Loucy (cell line): ENCODE results near the gene ISM1.

Experiments used
- H2AFZ ChIP-seq: fragments of 200-600 bp; sonication (generic); 2 replicates; pipeline ENCODE4 v1.6.0; 2016; ENCODE audit warnings: antibody characterized with exemption, mild to moderate bottlenecking, low read length, moderate library complexity
- H3F3A ChIP-seq: fragments of 200-600 bp; 2 replicates; pipeline ENCODE4 v1.6.0; 2016; ENCODE audit warnings: antibody characterized with exemption, low read depth, mild to moderate bottlenecking
- H3K27me3 ChIP-seq: fragments of 200-600 bp; sonication (generic); 2 replicates; pipeline ENCODE4 v1.6.1; 2014; ENCODE audit warnings: low read length, mild to moderate bottlenecking; ENCODE audit not compliant: insufficient read depth, poor library complexity, severe bottlenecking
- H3K36me3 ChIP-seq: fragments of 200-600 bp; sonication (generic); 2 replicates; pipeline ENCODE4 v1.6.1; 2016; ENCODE audit warnings: low read length; ENCODE audit not compliant: insufficient read depth
- H3K4me1 ChIP-seq: fragments of 200-600 bp; sonication (generic); 2 replicates; pipeline ENCODE4 v1.5.1; 2014; ENCODE audit warnings: low read length, mild to moderate bottlenecking; ENCODE audit not compliant: insufficient read depth, poor library complexity, severe bottlenecking
- H3K4me2 ChIP-seq: fragments of 200-600 bp; sonication (generic); 2 replicates; pipeline ENCODE4 v1.6.0; 2014; ENCODE audit warnings: antibody characterized with exemption, low read length, low read depth, mild to moderate bottlenecking; ENCODE audit not compliant: poor library complexity, severe bottlenecking
- H3K4me3 ChIP-seq: fragments of 200-600 bp; sonication (generic); 2 replicates; pipeline ENCODE4 v1.5.1; 2014; ENCODE audit warnings: low read length, mild to moderate bottlenecking, mixed read lengths; ENCODE audit not compliant: poor library complexity, severe bottlenecking
- H3K79me2 ChIP-seq: fragments of 200-600 bp; sonication (generic); 2 replicates; pipeline ENCODE4 v1.6.1; 2014; ENCODE audit warnings: low read length; ENCODE audit not compliant: insufficient read depth
- H3K9ac ChIP-seq: fragments of 200-600 bp; sonication (generic); 2 replicates; pipeline ENCODE4 v1.6.0; 2014; ENCODE audit warnings: mild to moderate bottlenecking, low read depth, low read length, moderate library complexity; ENCODE audit not compliant: poor library complexity, severe bottlenecking
- H3K9me2 ChIP-seq: fragments of 200-600 bp; sonication (generic); replicated peaks from 2 replicates; pipeline ENCODE4 v1.6.1; 2016; ENCODE audit warnings: low read depth, low read length, mixed read lengths
- H3K9me3 ChIP-seq: fragments of 200-600 bp; sonication (generic); 2 replicates; pipeline ENCODE4 v1.6.1; 2014; ENCODE audit warnings: mild to moderate bottlenecking, antibody characterized with exemption, low read length, low read depth; ENCODE audit not compliant: insufficient read depth
- H4K20me1 ChIP-seq: fragments of 200-600 bp; sonication (generic); 2 replicates; pipeline ENCODE4 v1.6.0; 2014; ENCODE audit warnings: antibody characterized with exemption, low read length, mild to moderate bottlenecking; ENCODE audit not compliant: insufficient read depth, poor library complexity, severe bottlenecking
- CTCF ChIP-seq: fragments of 200-600 bp; sonication (generic); conservative IDR thresholded peaks from 2 replicates; pipeline ENCODE4 v1.5.1; 2014; ENCODE audit warnings: mild to moderate bottlenecking, antibody characterized with exemption, low read length
- EZH2phosphoT487 ChIP-seq: fragments of 200-600 bp; IDR thresholded peaks from 2 replicates; pipeline ENCODE4 v1.6.1; 2018; ENCODE audit warnings: antibody characterized with exemption, mild to moderate bottlenecking, moderate library complexity, borderline replicate concordance

Gene ISM1

DNA sequence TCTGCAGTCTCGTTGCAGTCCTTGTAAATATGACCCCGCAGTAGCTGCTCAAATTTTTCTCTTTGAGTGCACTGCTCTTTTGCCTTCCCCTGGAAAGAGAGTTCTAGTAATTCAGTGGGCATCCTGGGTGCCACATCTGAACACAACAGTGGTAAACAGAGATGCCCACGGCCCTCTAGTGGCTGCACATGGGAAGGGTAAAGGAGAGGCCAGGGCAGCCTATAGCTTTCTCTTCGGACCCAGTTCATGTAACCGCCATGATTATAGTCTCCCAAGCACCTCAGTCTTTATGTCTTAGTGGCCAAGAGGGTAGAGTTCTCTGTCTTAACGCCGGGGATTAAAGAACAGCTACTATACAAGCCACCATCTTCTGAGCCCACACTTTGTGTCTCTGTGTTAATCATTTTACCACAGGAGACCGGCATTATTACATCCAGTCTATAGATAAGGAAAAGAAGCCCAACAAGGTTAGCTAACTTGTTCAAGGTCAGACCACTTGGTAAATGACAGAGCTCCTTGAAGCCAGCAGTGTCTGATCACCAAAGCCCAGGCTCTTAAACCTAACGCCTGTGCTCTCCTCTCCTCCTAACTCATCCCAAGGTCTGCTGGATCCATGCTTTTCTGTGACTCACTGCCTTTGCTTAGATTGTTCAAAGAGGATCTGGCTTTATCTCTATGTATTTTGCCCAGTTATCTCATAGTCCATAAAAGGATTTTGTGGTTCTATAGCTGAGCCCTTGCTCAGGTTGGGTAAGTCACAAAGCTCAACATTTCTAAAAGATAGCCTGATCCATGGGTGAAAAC is 81.8 kb downstream of the ISM1 start:
- no peaks in the 10 kb centered on the region for H3K36me3 ChIP-seq
- H2AFZ ChIP-seq, result no peak overlapping the region
- H3K4me3 ChIP-seq, result no peak overlapping the region
- H3K27me3 ChIP-seq, result no peaks in the 10 kb centered on the region
- H3K4me2 ChIP-seq, result no peak overlapping the region
- H3K9me2 ChIP-seq, result no peaks in the 10 kb centered on the region
- H3K4me1 ChIP-seq, result no peaks in the 10 kb centered on the region
- no peaks in the 10 kb centered on the region for H4K20me1 ChIP-seq
- TF ChIP-seq EZH2phosphoT487 (no peak), CTCF (peak; percentile 86)
- H3K9ac ChIP-seq, result no peak overlapping the region
- H3K79me2 ChIP-seq, result no peaks in the 10 kb centered on the region
- no peaks in the 10 kb centered on the region for H3K9me3 ChIP-seq
- H3F3A ChIP-seq, result no peaks in the 10 kb centered on the region

DNA sequence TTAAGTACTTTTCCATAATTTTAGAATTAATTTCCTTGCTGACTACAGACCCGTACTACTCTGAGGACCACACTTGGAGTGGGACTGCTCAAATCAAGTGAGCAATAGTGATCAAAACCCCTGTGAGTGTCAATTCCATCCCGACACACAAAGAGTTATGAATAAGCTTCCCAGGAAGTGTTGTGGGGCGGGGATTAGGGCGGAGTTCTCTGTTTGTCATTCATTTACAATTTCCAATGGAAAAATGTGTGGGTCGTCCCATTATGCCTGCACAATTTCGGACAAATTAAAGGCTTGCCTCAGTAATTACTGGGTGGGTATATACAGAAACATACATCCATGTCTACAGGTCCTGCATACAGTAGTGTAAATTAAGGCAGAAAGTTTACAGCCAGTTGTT is 84.2 kb downstream of the ISM1 start:
- H3F3A ChIP-seq, result no peaks in the 10 kb centered on the region
- no peaks in the 10 kb centered on the region for H4K20me1 ChIP-seq
- no peak overlapping the region for H3K4me3 ChIP-seq
- H3K4me2 ChIP-seq, result no peak overlapping the region
- no peaks in the 10 kb centered on the region for H3K36me3 ChIP-seq
- no peak for TF ChIP-seq CTCF
- no peak for TF ChIP-seq EZH2phosphoT487
- no peaks in the 10 kb centered on the region for H3K27me3 ChIP-seq
- no peaks in the 10 kb centered on the region for H3K4me1 ChIP-seq
- no peaks in the 10 kb centered on the region for H3K79me2 ChIP-seq
- no peaks in the 10 kb centered on the region for H3K9me2 ChIP-seq
- no peak overlapping the region for H2AFZ ChIP-seq
- H3K9me3 ChIP-seq, result no peaks in the 10 kb centered on the region
- H3K9ac ChIP-seq, result no peak overlapping the region

DNA sequence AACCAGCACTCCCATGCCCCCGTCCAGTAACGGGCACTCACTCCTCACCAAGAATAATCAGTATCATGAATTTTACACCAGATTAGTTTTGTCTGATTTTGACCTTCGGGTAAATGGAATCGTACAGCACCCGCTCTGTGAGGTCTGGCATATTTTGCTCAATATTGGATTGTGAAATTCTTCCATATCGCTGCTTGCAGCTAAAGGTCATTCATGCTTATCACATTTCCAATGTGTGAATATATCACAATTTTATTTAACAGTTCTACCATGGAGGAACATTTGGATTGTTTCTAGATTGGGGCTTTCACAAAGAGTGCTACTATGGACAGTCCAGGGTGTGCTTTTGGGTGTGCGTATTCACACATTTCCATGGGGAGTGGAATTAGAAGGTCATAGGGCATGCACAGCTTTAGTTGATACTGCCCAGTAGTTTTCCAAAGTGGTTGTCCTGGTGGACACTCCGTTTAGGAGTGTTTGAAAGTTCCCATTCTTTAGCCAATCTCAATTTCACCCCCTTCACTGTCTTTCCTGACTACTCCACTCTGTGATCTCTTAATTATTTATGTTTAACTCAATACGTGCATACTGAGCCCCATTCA is 86.6 kb downstream of the ISM1 start:
- no peak overlapping the region for H3K4me2 ChIP-seq
- H3K4me3 ChIP-seq, result no peak overlapping the region
- no peak overlapping the region for H3K9ac ChIP-seq
- H2AFZ ChIP-seq, result no peak overlapping the region
- H3K9me3 ChIP-seq, result no peaks in the 10 kb centered on the region
- H3K4me1 ChIP-seq, result no peaks in the 10 kb centered on the region
- H3K27me3 ChIP-seq, result no peaks in the 10 kb centered on the region
- H3K9me2 ChIP-seq, result no peaks in the 10 kb centered on the region
- H3K79me2 ChIP-seq, result no peaks in the 10 kb centered on the region
- no peaks in the 10 kb centered on the region for H3K36me3 ChIP-seq
- H3F3A ChIP-seq, result no peaks in the 10 kb centered on the region
- H4K20me1 ChIP-seq, result no peaks in the 10 kb centered on the region
- no peak for TF ChIP-seq EZH2phosphoT487
- no peak for TF ChIP-seq CTCF
